GM12878 (cell line): ENCODE data around the gene PRDM1. TPM values are rescaled to one million over a fixed set of nuclear protein-coding genes. Genes with fewer than 3 reads are reported as not detected.

Source experiments
- BCL11A ChIP-seq: IDR thresholded peaks from 2 replicates; pipeline ENCODE4 v1.6.1; 2011; ENCODE audit warnings: low read depth, low read length
- BCLAF1 ChIP-seq: fragments of 450-650 bp; IDR thresholded peaks from 2 replicates; pipeline ENCODE4 v1.6.1; 2017; ENCODE audit warnings: antibody characterized with exemption, mild to moderate bottlenecking, moderate library complexity
- BMI1 ChIP-seq: fragments of 450-650 bp; IDR thresholded peaks from 2 replicates; pipeline ENCODE4 v1.6.1; 2016; ENCODE audit warnings: mild to moderate bottlenecking, moderate library complexity, borderline replicate concordance
- HSF1 ChIP-seq: fragments of 150-350 bp; IDR thresholded peaks from 2 replicates; pipeline ENCODE4 v1.6.1; 2014; ENCODE audit warnings: mild to moderate bottlenecking, low read depth, low read length
- IRF4 ChIP-seq: IDR thresholded peaks from 2 replicates; pipeline ENCODE4 v1.6.1; 2011; ENCODE audit warnings: low read depth, low read length
- REST ChIP-seq: IDR thresholded peaks from 2 replicates; pipeline ENCODE4 v1.6.1; 2012; ENCODE audit warnings: mild to moderate bottlenecking, low read depth, low read length
- SUZ12 ChIP-seq: fragments of 200-600 bp; sonication (generic); IDR thresholded peaks from one replicate; pipeline ENCODE4 v1.6.1; 2018; ENCODE audit warnings: antibody characterized with exemption, mild to moderate bottlenecking; ENCODE audit not compliant: unreplicated experiment
- YBX1 ChIP-seq: fragments of 450-650 bp; IDR thresholded peaks from 2 replicates; pipeline ENCODE4 v1.6.1; 2016; ENCODE audit warnings: antibody characterized with exemption
- polyA plus RNA-seq, 11 experiments: library from polyadenylated mRNA; depleted of rRNA in 4 of 11; unstranded in 6 of 11; stranded (reverse) in 5 of 11; fragments of >200 nt; fragmentation: Nextera tagmentation in 4 of 11; fragmentation: Illumina TruSeq in 1 of 11; extraction: Ambion mirVana in 4 of 11; extraction: Trizol in 1 of 11; gene quantifications; 1 replicate in 1 of 11; 2 replicates in 10 of 11; pipeline versions ENCODE4 v1.2.1 to v1.2.3, GENCODE V29; 2011 to 2016; ENCODE audit warnings: inconsistent platforms in 2 of 11, missing spikeins in 2 of 11, low read depth in 1 of 11
- total RNA-seq, 4 experiments: library from RNA; depleted of rRNA in 3 of 4; stranded (reverse); fragments of >200 nt in 3 of 4; fragmentation: Illumina TruSeq in 1 of 4; extraction: Trizol in 1 of 4; gene quantifications; 2 replicates each; pipeline versions ENCODE4 v1.2.1 to v1.2.3, GENCODE V29; 2013 to 2021

The PRDM1 gene
- total and polyA plus RNA-seq, 10 of the 15 experiments (the other 5 are each of a cell fraction or from before 2014, with no cell fraction given): 1.9 to 15.8 (median 4.1) TPM

- TF ChIP-seq IRF4 (no peak), HSF1 (no peak), BCLAF1 (no peak), BCL11A (no peak), BMI1 (no peak), REST (no peak), YBX1 (no peak), SUZ12 (no peak)
Observed at GRCh38 chr6:106081715-106082114, 4.4 kb upstream of the PRDM1 start (continued).
